ENCODE data around the gene ASMTL. TPM values are rescaled to one million over a fixed set of nuclear protein-coding genes. Genes with fewer than 3 reads are reported as not detected.
A peak's percentile ranks its signal among the peaks of the same experiment; 100 is the strongest.
"Not testable (repeated sequence)": the region's sequence is repeated elsewhere in the genome, so short reads cannot be mapped to it uniquely, and the experiment has no call there.

ASMTL gene
- total RNA-seq, 1 experiment from 2014 or later, result 15.2 TPM

DNA sequence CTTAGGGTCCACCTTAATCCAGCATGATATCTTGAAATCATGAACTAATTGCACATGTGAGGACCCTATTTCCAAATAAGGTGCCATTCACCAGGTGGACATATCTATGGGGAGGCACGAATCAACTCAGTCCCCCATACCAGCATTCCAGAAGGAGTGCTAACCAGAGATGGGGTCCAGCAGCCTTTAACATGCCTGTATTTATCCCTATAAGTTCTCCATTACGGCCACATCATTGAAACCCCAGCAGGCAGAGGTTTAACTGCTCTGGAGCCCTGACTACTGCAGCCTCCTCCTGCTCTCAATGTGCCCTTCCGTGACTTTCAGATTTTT is 3.2 kb upstream of the ASMTL start:
- no peak for DNase-seq (ENCODE audit: low spot score)

DNA sequence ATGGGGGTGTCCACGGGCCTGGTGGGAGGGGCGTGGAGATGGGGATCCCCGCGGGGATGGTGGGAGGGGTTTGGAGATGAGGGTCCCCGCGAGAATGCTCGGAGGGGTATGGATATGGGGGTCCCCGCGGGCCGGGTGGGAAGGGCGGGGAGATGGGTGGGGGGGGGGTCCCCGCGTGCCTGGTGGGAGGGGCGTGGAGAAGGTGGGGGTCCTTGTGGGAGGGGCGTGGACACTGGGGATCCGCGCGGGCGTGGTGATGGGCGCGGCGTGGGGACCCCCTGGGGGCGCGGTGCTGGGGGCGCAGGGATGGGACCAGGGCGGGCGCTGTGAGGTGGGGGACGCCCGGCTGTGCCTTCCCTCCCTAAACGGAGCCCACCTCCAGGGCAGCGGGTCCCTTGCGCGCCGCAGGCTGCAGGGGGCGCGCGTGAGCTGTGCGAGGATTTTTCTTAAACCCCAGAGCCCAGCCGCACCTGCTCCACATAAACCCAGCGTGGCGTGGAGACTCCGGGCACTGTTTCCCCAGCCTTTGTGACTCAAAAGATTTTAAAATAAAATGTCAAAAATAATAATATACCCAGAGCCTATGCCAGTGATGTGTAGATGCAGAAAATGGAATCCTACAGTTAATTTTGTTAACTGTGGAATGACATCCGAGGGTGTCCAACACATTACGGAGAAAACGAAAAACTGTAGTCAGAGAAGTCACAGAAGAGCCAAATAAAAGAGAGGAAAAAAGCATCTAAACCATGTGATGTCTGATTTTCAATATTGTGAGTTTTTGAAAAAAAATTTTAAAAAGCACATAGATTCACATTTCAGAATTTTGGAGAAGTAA is 1.5 kb upstream of the ASMTL start:
- DNase-seq (ENCODE audit: low spot score), result peak; percentile 64

DNA sequence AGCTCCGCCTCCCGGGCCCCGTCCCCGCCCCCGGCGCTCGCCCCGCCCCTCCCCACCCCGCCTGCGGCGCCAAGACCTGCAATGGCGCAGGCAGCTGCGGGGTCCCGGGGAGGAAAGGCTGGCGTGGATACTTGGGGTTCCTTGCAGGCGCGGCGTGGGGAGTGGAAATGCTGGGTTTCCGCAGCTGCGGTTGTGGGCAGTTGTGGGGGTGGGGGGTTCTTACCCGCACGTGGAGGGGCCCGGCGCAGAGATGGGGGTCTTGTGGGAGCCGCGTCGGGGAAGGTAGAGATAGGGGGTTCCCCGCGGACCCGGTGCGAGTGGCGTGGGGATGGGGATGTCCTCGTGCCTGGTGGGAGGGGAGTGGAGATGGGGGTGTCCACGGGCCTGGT is 680 bp upstream of the ASMTL start:
- DNase-seq (ENCODE audit: low spot score), result no peak

DNA sequence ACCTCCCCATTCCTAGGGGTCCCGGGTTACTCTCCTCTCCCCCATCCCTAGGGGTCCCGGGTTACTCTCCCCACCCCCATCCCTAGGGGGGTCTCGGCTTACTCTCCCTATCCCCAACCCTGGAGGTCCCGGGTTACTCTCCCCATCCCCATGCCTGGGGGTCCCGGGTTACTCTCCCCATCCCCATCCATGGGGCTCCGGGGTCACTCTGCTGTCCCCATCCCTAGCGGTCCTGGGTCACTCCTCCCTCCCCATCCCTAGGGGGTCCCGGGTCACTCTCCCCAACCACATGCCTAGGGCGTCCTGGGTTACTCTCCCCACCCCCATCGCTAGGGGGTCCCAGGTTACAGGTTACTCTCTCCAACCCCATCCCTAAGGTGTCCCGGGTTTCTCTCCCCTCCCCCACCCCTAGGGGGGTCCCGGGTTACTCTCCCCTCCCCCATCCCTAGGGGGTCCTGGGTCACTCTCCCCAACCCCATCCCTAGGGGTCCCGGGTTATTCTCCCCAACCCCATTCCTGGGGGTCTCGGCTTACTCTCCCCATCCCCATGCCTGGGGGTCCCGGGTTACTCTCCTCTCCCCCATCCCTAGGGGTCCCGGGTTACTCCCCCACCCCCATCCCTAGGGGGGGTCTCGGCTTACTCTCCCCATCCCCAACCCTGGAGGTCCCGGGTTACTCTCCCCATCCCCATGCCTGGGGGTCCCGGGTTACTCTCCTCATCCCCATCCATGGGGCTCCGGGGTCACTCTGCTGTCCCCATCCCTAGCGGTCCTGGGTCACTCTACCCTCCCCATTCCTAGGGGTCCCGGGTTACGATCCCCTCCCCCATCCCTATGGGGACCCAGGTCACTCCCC is 821 bp downstream of the ASMTL start:
- no peak for DNase-seq (ENCODE audit: low spot score)

DNA sequence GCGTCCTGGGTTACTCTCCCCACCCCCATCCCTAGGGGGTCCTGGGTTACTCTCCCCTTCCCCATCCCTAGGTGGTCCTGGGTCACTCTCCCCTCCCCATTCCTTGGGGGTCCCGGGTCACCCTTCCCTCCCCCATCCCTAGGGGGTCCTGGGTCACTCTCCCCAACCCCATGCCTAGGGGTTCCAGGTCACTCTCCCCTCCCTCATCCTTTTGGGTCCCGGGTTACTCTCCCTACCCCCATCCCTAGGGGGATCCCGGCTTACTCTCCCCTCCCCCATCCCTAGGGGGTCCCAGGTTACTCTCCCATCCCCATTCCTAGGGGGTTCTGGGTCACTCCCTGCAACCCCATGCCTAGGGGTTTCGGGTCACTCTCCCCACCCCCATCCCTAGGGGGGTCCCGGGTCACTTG is 1.5 kb downstream of the ASMTL start:
- no peak for DNase-seq (ENCODE audit: low spot score)

DNA sequence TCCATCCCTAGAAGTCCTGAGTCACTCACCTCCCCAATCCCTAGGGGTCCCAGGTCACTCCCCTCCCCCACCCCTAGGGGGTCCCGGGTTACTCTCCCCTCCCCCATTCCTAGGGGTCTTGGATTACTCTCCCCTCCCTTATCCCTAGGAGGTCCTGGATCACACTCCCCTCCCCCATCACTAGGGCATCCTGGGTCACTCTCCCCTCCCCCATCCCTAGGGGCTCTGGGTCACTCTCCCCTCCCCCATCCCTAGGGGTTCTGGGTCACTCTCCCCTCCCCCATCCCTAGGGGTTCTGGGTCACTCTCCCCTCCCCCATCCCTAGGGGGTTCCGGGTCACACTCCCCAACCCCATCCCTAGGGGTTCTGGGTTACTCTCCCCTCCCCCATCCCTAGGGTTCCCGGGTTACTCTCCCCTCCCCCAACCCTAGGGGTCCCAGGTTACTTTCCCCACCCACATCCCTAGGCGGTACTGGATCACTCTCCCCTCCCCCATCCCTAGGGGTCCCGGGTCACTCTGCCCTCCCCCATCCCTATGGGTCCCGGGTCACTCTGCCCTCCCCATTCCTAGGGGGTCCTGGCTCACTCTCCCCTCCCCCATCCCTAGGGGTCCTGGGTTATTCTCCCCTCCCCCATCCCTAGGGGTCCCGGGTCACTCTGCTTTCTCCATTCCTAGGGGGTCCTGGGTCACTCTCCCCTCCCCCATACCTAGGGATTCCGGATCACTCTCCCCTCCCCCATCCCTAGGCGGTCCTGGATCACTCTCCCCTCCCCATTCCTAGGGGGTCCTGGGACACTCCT is 2.1 kb downstream of the ASMTL start:
- no peak for DNase-seq (ENCODE audit: low spot score)

DNA sequence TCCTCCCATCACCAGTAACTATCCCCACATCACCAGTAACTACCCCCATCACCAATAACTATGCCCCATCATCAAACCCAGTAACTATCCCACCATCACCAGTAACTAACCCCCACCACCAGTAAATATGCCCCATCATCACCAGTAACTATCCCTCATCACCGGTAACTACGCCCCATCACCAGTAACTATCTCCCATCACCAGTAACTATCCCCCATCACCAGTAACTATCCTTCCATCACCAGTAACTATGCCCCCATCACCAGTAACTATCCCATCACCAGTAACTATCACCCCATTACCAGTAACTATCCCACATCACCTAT is 2.9 kb downstream of the ASMTL start:
- no peak for DNase-seq (ENCODE audit: low spot score)

DNA sequence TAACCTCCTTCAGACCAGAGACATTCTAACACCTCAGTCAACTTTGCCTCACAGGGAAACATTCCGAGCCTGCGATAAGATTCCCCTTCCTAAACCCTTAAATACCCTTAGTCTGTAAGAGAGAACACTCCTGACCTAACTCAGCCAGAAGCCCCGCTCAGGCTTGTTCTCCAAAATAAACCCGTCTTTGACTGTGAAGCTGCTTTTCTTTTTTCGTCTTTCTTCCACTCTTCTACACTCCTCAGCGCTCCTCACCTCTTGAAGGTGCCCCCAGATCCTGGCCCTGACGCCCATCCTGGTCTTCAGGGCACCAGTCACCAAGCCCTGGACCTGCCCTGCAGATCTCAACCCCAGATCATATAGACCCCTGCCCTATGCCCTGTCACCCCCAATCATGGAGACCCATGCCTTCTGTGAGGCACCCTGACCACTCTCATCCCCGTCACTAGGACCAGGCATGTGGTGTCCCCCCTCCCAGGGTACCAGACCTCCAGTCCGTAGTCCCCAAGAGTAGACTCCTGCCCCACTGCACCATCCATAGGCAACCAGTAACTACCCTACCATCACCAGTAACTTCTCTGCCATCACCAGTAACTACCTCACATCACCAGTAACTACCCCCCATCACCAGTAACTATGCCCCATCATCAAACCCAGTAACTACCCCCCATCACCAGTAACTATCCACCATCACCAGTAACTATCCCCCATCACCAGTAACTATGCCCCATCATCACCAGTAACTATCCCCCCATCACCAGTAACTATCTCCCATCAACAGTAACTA is 3.5 kb downstream of the ASMTL start:
- DNase-seq (ENCODE audit: low spot score), result no peak

DNA sequence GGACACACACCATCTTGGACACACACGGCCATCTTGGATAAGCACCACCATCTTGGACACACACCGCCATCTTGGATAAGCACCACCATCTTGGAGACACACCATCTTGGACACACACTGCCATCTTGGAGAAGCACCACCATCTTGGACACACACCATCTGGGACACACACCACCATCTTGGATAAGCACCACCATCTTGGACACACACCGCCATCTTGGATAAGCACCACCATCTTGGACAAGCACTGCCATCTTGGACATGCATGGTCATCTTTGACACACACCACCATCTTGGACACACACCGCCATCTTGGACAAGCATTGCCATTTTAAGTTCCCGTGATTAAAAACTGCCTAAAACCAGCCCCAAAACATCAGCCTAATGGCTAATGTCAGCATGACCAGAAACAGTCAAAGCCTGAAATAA is 4.1 kb downstream of the ASMTL start:
- not testable (repeated sequence) for DNase-seq (ENCODE audit: low spot score)

DNA sequence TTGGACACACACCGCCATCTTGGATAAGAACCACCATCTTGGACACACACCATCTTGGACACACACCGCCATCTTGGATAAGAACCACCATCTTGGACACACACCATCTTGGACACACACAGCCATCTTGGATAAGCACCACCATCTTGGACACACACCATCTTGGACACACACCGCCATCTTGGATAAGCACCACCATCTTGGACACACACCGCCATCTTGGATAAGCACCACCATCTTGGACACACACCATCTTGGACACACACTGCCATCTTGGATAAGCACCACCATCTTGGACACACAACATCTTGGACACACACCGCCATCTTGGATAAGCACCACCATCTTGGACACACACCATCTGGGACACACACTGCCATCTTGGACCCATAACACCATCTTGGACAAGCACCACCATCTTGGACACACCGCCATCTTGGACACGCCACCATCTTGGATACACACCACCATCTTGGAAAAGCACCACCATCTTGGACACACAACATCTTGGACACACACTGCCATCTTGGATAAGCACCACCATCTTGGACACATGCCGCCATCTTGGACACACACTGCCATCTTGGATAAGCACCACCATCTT is 4.6 kb downstream of the ASMTL start:
- DNase-seq (ENCODE audit: low spot score), result not testable (repeated sequence)

DNA sequence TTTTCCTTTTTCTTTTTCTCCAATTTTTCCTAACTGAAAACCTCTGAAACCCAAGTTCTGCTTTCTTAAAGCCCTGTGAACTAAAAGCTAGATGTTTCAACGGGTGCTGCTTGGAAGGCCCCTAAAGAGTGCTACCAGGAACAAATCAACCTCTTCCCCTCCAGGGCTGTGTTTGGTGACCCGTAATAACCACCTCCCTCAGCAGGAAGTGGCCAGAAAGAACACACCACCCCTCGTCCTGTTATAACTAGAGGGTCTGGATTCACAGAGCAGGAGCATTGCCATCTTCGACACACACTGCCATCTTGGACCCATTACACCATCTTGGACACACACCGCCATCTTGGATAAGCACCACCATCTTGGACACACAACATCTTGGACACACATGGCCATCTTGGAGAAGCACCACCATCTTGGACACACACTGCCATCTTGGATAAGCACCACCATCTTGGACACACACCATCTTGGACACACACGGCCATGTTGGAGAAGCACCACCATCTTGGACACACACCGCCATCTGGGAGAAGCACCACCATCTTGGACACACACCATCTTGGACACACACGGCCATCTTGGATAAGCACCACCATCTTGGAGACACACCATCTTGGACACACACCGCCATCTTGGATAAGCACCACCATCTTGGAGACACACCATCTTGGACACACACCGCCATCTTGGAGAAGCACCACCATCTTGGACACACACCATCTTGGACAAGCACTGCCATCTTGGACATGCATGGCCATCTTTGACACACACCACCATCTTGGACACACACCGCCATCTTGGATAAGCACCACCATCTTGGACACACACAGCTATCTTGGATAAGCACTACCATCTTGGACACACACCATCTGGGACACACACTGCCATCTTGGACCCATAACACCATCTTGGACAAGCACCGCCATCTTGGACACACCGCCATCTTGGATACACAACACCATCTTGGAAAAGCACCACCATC is 5.4 kb downstream of the ASMTL start:
- DNase-seq (ENCODE audit: low spot score), result not testable (repeated sequence)

DNA sequence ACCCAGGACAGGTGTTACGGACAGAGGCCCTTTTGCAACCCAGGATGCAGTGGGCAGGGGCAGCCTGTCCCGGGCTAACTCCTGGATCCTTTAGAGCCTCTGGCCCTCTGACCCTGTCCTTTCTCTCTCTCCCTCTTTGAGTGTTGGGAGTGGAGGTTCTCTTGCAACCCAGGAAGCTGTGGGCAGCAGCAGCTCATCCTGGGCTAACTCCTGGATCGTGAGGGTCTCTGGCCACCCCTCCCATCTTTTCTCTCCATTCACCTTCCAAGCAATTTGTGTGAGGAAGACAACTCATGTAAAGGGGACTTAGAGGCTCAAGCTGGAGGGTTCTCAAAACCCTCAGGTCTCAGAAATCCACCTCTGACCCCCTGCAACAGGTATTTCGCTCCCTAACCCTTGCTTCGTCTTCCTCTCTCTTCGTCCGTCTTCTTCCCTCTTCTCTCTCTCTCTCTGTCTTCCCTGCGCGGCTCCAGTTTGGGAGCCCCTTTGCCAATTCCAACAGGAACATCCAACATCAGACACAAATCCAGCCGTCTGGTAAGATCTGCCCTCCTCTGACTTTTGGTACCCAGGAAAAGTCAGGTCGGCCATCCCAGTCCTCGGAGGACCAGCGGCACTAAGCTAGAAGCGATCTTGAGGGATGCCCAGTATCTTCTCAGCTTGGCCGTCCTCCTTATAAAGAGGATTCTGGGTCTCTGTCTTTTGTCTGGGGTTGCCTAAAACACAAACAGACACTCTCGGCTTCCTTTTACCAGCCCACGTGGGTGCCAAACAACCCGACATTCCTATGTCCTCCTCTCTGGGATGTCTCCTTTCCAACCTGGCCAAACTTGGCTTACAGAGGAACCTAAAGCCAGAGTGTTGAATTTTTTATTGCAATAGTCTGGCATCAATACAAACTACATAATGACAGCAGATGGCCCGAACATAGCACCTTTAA is 7.9 kb downstream of the ASMTL start:
- no peak for DNase-seq (ENCODE audit: low spot score)

DNA sequence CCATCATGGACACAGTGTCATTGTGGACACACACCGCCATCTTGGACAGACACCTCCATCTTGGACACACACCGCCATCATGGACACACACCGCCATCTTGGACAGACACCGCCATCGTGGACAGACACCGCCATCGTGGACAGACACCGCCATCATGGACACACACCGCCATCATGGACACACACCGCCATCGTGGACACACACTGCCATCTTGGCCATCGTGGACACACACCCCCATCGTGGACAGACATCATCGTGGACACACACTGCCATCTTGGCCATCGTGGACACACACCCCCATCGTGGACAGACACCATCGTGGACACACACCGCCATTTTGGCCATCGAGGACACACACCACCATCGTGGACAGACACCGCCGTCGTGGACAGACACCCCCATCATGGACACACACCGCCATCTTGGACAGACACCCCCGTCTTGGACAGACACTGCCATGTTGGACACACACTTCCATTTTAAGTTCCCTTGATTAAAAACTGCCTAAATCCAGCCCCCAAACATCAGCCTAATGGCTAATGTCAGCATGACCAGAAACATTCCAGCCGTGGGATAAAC is 9.1 kb downstream of the ASMTL start:
- no peak for DNase-seq (ENCODE audit: low spot score)

DNA sequence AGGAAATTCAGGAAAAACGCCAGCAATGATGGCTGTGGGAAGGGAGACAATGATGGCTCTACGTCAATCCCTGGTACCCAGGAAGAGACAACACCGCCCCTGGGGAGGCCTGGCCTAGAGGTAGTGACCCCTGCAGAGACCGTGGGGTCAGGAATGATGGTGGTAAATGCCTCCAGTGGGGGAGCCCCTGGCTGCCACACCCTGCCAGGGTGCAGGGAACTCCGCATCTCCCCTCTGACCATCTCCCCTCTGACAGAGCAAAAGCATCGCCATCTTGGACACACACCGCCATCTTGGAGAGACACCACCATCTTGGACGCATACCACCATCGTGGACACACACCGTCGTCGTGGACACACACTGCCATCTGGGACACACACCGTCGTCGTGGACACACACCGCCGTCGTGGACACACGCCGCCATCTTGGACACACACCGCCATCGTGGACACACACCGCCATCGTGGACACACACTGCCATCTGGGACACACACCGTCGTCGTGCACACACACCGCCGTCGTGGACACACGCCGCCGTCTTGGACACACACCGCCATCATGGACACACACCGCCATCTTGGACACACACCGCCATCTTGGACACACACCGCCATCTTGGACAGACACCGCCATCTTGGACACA is 9.9 kb downstream of the ASMTL start:
- no peak for DNase-seq (ENCODE audit: low spot score)

DNA sequence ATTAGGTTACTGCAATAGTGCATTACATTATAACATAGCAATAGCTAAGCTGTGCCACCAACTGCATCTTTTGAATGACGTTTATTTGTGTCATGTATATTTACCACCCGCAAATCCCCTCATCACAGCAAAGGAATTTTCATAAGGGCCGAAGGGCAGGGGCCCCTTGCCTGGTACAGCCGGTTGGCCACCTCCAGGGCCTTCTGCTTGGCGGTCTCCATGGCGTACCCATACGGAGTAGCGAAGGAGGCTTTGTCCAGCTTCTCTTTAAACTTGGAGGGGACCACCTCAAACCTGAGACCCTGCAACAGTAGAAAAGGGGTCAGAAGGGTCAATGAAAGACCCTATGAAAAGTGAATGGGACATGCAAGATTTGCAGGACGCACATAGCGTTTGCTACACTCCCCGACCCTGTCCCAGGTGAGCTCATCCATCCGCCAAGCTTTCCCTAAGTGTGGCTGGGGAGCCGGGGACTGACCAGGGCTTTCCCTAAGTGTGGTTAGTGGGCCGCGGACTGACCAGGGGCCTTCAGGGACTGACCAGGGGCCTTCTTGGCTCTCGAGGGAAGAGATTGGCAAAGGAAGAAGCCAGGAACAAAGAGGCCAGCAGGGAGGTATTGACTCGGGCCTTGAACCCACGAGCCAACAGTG is 10.6 kb downstream of the ASMTL start:
- DNase-seq (ENCODE audit: low spot score), result no peak

DNA sequence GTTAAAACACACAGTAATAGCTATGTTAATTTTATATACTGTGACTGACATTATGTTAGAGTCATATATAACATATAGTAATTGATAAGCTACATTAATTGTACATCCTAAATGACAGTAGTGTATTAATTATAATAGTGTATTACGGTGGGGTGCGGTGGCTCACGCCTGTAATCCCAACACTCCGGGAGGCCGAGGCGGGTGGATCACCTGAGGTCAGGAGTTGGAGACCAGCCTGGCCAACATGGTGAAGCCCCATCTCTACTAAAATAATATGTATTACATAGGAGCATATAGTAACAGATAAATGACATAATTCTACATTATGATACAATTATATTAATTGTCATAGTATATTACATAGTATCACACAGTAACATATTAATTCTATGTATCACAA is 12.2 kb downstream of the ASMTL start:
- DNase-seq (ENCODE audit: low spot score), result no peak

DNA sequence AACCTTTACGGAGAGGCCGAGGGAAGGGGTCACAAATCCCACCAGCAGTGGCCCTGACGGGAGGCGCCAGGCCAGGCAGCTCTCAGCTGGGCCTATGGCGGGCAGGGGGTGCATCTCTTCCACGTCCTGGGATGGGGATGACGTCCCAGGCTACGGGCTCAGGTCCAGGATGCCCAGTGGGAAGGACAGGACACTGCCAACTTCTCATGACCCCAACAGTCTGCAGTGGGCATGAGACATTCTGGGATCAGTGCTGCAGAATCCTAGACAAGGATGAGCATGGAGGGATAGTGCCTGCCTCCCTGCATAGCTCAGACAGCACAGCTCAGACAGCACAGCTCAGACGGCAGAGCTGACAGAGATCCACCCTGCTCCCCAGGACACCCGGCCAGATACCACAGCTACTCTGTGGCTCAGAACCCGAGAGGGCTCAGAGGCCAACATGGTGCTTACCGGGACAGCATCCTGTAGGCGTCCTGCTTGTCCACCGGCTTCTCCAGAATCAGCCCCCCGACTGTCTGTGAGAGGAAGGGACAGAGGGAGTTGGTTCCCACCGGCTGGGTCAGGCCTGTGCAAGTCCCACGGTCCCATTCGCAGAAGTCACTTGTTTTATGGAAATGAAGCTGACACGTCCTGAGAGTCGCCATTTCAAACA is 17.3 kb downstream of the ASMTL start:
- DNase-seq (ENCODE audit: low spot score), result no peak
